Naive thymus-derived CD4-positive, alpha-beta T cell (primary cell): Measurements from ENCODE around the gene SRR. TPM values are rescaled to one million over a fixed set of nuclear protein-coding genes. Genes with fewer than 3 reads are reported as not detected.
A peak's percentile ranks its signal among the peaks of the same experiment; 100 is the strongest.

Experiments
- ATAC-seq: fragments of 150-1000 bp; cut with Tn5 transposase; 2 replicates; pipeline ENCODE4 v1.10.0; 2021; ENCODE audit warnings: mild to moderate bottlenecking, moderate library complexity
- CTCF ChIA-PET: fragments of 350-600 bp; sonication (Branson Sonifier 250); formaldehyde crosslinking; loops from one replicate; lab custom pipeline; 2021; ENCODE audit warnings: antibody characterized with exemption; lab: Charles Lee
- POLR2A ChIA-PET: fragments of 350-600 bp; sonication (Branson Sonifier 250); formaldehyde crosslinking; loops from one replicate; lab custom pipeline; 2021; ENCODE audit warnings: antibody characterized with exemption, inconsistent platforms; lab: Charles Lee
- DNase-seq, 9 donors: peaks; one replicate each; pipeline versions ENCODE4 v3.0.0 to v3.0.0-alpha.2; 2020 to 2022; ENCODE audit warnings: mixed read lengths in 1 of 9
- H3K27ac ChIP-seq: one replicate; pipeline ENCODE4 v1.7.0; 2013; ENCODE audit warnings: mild to moderate bottlenecking, low read depth, low read length, moderate library complexity
- H3K27me3 ChIP-seq, 2 donors: one replicate each; pipeline ENCODE4 v1.7.0; 2013; ENCODE audit warnings: low read length in 2 of 2, mild to moderate bottlenecking in 2 of 2, moderate library complexity in 2 of 2; ENCODE audit not compliant: control insufficient read depth in 2 of 2, insufficient read depth in 2 of 2
- H3K36me3 ChIP-seq, 3 experiments: 1 replicate in 2 of 3; 2 replicates in 1 of 3; pipeline ENCODE4 v1.7.0; 2013; ENCODE audit warnings: low read length in 3 of 3, mild to moderate bottlenecking in 3 of 3, moderate library complexity in 1 of 3; ENCODE audit not compliant: insufficient read depth in 3 of 3, control insufficient read depth in 2 of 3
- H3K4me1 ChIP-seq, 2 donors: one replicate each; pipeline ENCODE4 v1.7.0; 2013; ENCODE audit warnings: low read length in 2 of 2, mild to moderate bottlenecking in 2 of 2, moderate library complexity in 1 of 2; ENCODE audit not compliant: control insufficient read depth in 2 of 2, insufficient read depth in 2 of 2
- H3K4me3 ChIP-seq: 2 replicates; pipeline ENCODE4 v1.7.0; 2013; ENCODE audit warnings: mild to moderate bottlenecking, low read length
- H3K9me3 ChIP-seq, 3 experiments: 1 replicate in 2 of 3; 2 replicates in 1 of 3; pipeline ENCODE4 v1.7.0; 2013; ENCODE audit warnings: low read length in 3 of 3; ENCODE audit not compliant: control insufficient read depth in 2 of 3
- H3K27ac Mint-ChIP-seq, 9 donors: one replicate each; pipeline ENCODE4 v1.8.0; 2020 to 2022; ENCODE audit warnings: mixed read lengths in 9 of 9, mild to moderate bottlenecking in 8 of 9, moderate library complexity in 5 of 9, inconsistent platforms in 2 of 9
- H3K27me3 Mint-ChIP-seq, 5 donors: one replicate each; pipeline ENCODE4 v1.8.0; 2021 to 2022; ENCODE audit warnings: mixed read lengths in 5 of 5, mild to moderate bottlenecking in 1 of 5
- H3K36me3 Mint-ChIP-seq, 5 donors: one replicate each; pipeline ENCODE4 v1.8.0; 2020 to 2022; ENCODE audit warnings: mixed read lengths in 5 of 5, mild to moderate bottlenecking in 3 of 5, inconsistent platforms in 1 of 5
- H3K4me1 Mint-ChIP-seq, 7 donors: one replicate each; pipeline ENCODE4 v1.8.0; 2020 to 2022; ENCODE audit warnings: mixed read lengths in 7 of 7, mild to moderate bottlenecking in 3 of 7, inconsistent platforms in 1 of 7
- H3K4me3 Mint-ChIP-seq, 10 donors: one replicate each; pipeline ENCODE4 v1.8.0; 2020 to 2022; ENCODE audit warnings: mild to moderate bottlenecking in 10 of 10, mixed read lengths in 10 of 10, moderate library complexity in 6 of 10, inconsistent platforms in 2 of 10
- H3K9me3 Mint-ChIP-seq, 11 donors: one replicate each; pipeline ENCODE4 v1.8.0; 2020 to 2022; ENCODE audit warnings: mixed read lengths in 11 of 11, mild to moderate bottlenecking in 4 of 11, inconsistent platforms in 1 of 11, moderate library complexity in 1 of 11
- intact Hi-C, 2 donors: fragments of 100-400 bp; cut with micrococcal nuclease; formaldehyde crosslinking; loops; one replicate each; pipeline ENCODE4 v1.15.1; 2023
- polyA plus RNA-seq, 2 donors: library from polyadenylated mRNA; unstranded; fragments of 300-500 nt; fragmentation: Illumina TruSeq; gene quantifications; one replicate each; pipeline ENCODE4 v1.2.3, GENCODE V29; 2021
- total RNA-seq, 6 experiments: library from RNA in 5 of 6; stranded (reverse) in 5 of 6; gene quantifications; 1 replicate in 5 of 6; 2 replicates in 1 of 6; pipeline ENCODE4 v1.2.3 and lab custom pipeline; 2021 to 2026

SRR gene
- total and polyA plus RNA-seq, 7 experiments from 2014 or later, result 3.1 to 16.0 (median 8.3) TPM

DNA sequence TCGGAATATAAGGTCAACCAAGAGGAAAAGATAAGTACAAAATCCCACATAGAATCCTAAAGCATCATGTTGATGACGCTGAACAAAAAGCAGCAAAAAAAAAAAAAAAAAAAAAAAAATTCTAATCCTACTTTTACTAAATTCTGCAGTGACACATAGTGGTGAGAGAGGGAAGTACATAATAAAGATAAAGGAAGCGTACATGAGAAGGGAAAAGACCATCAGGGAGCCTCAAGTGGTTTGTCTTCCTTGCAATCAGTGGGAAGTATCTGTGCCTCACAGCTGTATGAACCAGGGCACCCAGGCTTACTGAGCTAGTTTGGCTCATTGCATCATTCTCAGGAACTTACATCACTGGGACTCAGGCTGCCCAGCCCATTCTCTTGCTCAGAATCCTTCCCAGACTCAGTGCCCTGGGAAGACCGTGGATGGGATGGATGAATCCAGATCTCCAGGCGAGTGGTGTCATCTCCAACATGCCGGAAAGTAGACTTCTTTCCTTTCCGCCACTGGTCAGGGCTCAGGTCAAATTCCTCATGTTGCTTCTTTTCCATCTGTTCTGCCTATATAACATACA, 21.4 kb upstream of the SRR start:
- POLR2A ChIA-PET, result interaction anchor here (0.6 to 4.9 kb wide), 12 partner anchors 15 to 614 kb away, joined by 3 to 30 read pairs (median 7); partner anchors contain the start of genes HIC1, SMG6 and SRR
- H3K27me3 ChIP-seq, result no peaks in the 10 kb centered on the region
- Mint-ChIP-seq H3K4me1 (peaks cover 21 to 58% (median 35%) of the 10 kb centered on the region in 7 donors), H3K36me3 (peaks cover 8 to 51% (median 37%) of the 10 kb centered on the region in 5 donors), H3K9me3 (no peaks in the 10 kb centered on the region), H3K27ac (peak overlapping the region; percentile 44 to 89 (median 72)), H3K27me3 (no peaks in the 10 kb centered on the region), H3K4me3 (peak overlapping the region in 3 of 10 donors; percentile 12 to 64 (median 28))
- DNase-seq (peak in 7 of 9 donors; percentile 37 to 68 (median 58)), ATAC-seq (peak; percentile 76)
- peaks cover 11 to 54% (median 15%) of the 10 kb centered on the region in 3 experiments for H3K36me3 ChIP-seq
- CTCF ChIA-PET, result interaction anchor here (0.6 to 6.4 kb wide), 9 partner anchors 10 to 397 kb away, joined by 3 to 90 read pairs (median 8); partner anchors contain the start of gene HIC1
- no peak overlapping the region for H3K27ac ChIP-seq
- peaks cover 0 to 24% of the 10 kb centered on the region in 2 donors for H3K4me1 ChIP-seq
- H3K9me3 ChIP-seq, result no peaks in the 10 kb centered on the region
- intact Hi-C loops, result loop anchor here (1.0 kb wide), 6 partner anchors 16 to 228 kb away; partner anchors contain the start of gene HIC1 (in 1 of the 2)
- H3K4me3 ChIP-seq, result no peak overlapping the region

DNA sequence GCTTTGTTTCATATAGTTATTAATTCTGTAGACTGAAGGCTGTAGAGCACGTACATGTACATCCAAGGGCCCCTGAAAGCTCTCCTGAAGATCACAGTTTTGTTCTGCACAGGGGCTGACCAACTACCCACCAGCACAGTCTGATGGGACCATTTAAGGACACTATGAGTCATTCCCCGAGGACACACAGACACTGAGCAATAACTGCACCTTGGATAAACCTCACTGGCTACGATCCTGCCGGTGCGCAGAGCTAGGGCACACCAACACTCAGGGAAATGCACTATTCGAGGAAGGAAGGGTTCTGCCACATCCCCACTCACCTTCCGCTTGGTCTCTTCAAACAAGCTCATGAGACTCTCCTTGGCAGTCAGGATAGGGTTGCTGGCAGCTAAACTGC, 20.4 kb upstream of the SRR start:
- peaks cover 0 to 24% of the 10 kb centered on the region in 2 donors for H3K4me1 ChIP-seq
- H3K27me3 ChIP-seq, result no peaks in the 10 kb centered on the region
- Mint-ChIP-seq H3K27me3 (no peaks in the 10 kb centered on the region), H3K27ac (peak overlapping the region in 4 of 9 donors; percentile 28 to 69 (median 38)), H3K36me3 (peaks cover 8 to 55% (median 41%) of the 10 kb centered on the region in 5 donors), H3K4me3 (no peak overlapping the region), H3K4me1 (peaks cover 21 to 52% (median 35%) of the 10 kb centered on the region in 7 donors), H3K9me3 (no peaks in the 10 kb centered on the region)
- H3K9me3 ChIP-seq, result no peaks in the 10 kb centered on the region
- no peak for DNase-seq
- no peak overlapping the region for H3K27ac ChIP-seq
- ChIA-PET CTCF (interaction anchor here (0.5 to 6.4 kb wide), 15 partner anchors 9 to 229 kb away, joined by 3 to 90 read pairs (median 4); partner anchors contain the start of gene HIC1), POLR2A (interaction anchor here (0.7 to 4.9 kb wide), 9 partner anchors 16 to 1026 kb away, joined by 3 to 30 read pairs (median 7); partner anchors contain the start of genes HIC1, SMG6 and SRR)
- no peak for ATAC-seq
- H3K36me3 ChIP-seq, result peaks cover 11 to 62% (median 15%) of the 10 kb centered on the region in 3 experiments
- H3K4me3 ChIP-seq, result no peak overlapping the region
- intact Hi-C loops, result no loop called here

DNA sequence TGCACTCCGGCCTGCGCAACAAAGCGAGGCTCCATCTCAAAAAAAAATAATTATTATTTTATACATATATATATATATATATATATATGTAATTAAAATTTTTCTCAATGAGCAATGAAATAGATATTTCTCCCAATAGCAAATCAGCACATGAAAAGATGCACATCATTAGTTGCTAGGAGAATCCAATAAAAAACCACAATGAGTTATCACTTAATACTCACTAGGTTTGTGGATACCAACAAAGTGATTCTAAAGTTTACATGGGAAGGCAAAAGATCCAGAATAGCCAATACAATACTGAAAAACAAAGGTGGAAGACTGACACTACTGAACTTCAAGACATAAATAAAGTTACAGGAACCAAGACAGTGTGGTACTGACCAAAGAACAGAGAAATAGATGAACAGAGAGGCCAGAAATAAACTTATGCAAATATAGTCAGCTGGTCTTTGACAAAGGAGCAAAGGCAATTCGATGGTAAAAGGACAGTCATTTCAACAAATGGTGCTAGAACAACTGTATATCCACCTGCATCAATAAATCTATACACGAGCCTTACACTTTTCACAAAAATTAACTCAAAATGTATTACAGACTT, 13.8 kb upstream of the SRR start:
- DNase-seq (no peak), ATAC-seq (no peak)
- Histone ChIP-seq H3K4me3 (no peak overlapping the region), H3K27ac (no peak overlapping the region), H3K27me3 (no peaks in the 10 kb centered on the region), H3K4me1 (no peaks in the 10 kb centered on the region), H3K36me3 (peaks cover 6 to 79% (median 16%) of the 10 kb centered on the region in 3 experiments), H3K9me3 (no peaks in the 10 kb centered on the region)
- intact Hi-C loops, result no loop called here
- Mint-ChIP-seq H3K4me1 (peaks cover 3 to 20% (median 11%) of the 10 kb centered on the region in 7 donors), H3K4me3 (no peak overlapping the region), H3K27me3 (no peaks in the 10 kb centered on the region), H3K9me3 (no peaks in the 10 kb centered on the region), H3K27ac (peak overlapping the region in 1 of 9 donors; percentile 8), H3K36me3 (peaks cover 18 to 51% (median 41%) of the 10 kb centered on the region in 5 donors)
- ChIA-PET POLR2A (no interaction called here), CTCF (interaction anchor here (1.1 kb wide), 1 partner anchor 45 kb away, joined by 3 read pairs; no protein-coding TSS in a partner anchor)

DNA sequence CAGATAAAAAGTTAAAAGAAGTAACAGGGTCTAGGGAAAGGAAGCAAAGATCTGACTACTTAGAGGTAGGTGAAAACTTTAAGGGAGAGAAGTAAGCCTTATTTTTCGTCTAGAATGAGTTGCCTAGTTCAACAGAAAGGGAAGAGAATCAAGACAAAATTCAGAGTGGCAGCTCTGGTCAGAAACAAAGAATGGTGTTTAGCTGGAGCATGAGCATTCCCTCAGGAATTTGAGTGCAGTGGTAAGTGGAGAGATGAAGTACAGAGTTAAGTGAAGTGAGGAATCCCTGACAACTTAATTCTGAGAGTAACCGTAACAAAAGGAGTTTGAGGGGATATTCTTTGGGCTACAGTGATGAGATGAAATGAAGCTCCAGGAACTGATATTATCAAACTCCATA, 11.7 kb upstream of the SRR start:
- H3K9me3 Mint-ChIP-seq, result no peaks in the 10 kb centered on the region
- H3K27ac ChIP-seq, result no peak overlapping the region
- H3K36me3 Mint-ChIP-seq, result peaks cover 32 to 65% (median 53%) of the 10 kb centered on the region in 5 donors
- H3K4me1 Mint-ChIP-seq, result peaks cover 16 to 30% (median 28%) of the 10 kb centered on the region in 7 donors
- ChIA-PET POLR2A (interaction anchor here (0.7 to 1.2 kb wide), 2 partner anchors 10 to 11 kb away, joined by 3 to 5 read pairs; partner anchors contain the start of genes SMG6 and SRR), CTCF (interaction anchor here (1.0 to 1.5 kb wide), 2 partner anchors 9 to 47 kb away, joined by 5 to 8 read pairs; no protein-coding TSS in a partner anchor)
- H3K4me3 ChIP-seq, result no peak overlapping the region
- no peaks in the 10 kb centered on the region for H3K27me3 ChIP-seq
- DNase-seq (no peak), ATAC-seq (no peak)
- H3K36me3 ChIP-seq, result peaks cover 6 to 84% (median 25%) of the 10 kb centered on the region in 3 experiments
- intact Hi-C loops, result no loop called here
- no peaks in the 10 kb centered on the region for H3K4me1 ChIP-seq
- H3K27me3 Mint-ChIP-seq, result no peaks in the 10 kb centered on the region
- no peaks in the 10 kb centered on the region for H3K9me3 ChIP-seq
- peak overlapping the region in 3 of 9 donors; percentile 1 to 47 (median 3) for H3K27ac Mint-ChIP-seq
- H3K4me3 Mint-ChIP-seq, result no peak overlapping the region

DNA sequence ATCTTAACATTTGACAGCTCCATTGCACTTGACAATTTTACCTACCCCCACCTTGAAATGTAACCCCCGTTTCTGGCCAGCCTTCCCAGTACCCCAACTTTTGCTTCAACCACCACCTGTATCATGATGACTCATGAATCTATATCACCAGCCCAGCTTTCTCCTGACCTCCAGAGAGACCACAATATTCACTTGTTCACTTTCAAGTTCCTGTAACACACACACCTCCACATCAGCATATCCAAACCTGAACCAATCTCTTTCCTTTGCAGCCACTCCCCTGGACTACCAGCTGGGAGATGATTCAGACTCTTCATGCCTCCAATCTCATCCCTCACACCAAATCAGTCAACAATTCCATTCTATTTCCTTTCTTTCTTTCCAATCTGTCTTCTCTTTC, 8.2 kb upstream of the SRR start:
- Histone ChIP-seq H3K4me1 (no peaks in the 10 kb centered on the region), H3K4me3 (no peak overlapping the region), H3K27me3 (no peaks in the 10 kb centered on the region), H3K27ac (no peak overlapping the region), H3K9me3 (no peaks in the 10 kb centered on the region), H3K36me3 (peaks cover 11 to 85% (median 23%) of the 10 kb centered on the region in 3 experiments)
- CTCF ChIA-PET, result interaction anchor here (0.9 kb wide), 1 partner anchor 12 kb away, joined by 3 read pairs; no protein-coding TSS in a partner anchor
- H3K27me3 Mint-ChIP-seq, result no peaks in the 10 kb centered on the region
- ATAC-seq (no peak), DNase-seq (no peak)
- H3K36me3 Mint-ChIP-seq, result peaks cover 47 to 72% (median 52%) of the 10 kb centered on the region in 5 donors
- peaks cover 21 to 60% (median 53%) of the 10 kb centered on the region in 7 donors for H3K4me1 Mint-ChIP-seq
- POLR2A ChIA-PET, result no interaction called here
- peak overlapping the region in 6 of 9 donors; percentile 2 to 65 (median 38) for H3K27ac Mint-ChIP-seq
- intact Hi-C loops, result no loop called here
- peak overlapping the region in 2 of 10 donors; percentile 6 for H3K4me3 Mint-ChIP-seq
- H3K9me3 Mint-ChIP-seq, result no peaks in the 10 kb centered on the region

DNA sequence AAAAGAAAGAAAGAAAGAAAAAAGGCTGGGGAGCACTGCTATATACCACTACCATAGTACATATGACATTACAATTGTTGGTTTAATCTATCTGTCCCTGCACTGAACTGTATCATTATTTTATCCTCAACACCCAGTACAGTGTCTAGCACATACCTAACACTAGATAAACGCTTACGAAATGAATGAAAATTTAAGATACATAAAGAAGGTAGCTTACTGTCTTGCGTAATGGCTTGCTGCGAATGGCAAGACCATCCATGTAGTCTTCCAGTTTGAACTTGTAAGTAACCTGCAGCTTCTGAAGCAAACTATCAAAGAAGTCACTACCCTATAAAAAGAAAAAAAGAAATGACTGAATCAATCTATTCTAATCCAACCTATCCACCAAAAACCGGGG, 6.7 kb upstream of the SRR start:
- Mint-ChIP-seq H3K27ac (peak overlapping the region in 1 of 9 donors; percentile 16), H3K9me3 (no peaks in the 10 kb centered on the region), H3K27me3 (no peaks in the 10 kb centered on the region), H3K4me3 (no peak overlapping the region), H3K36me3 (peaks cover 40 to 62% (median 43%) of the 10 kb centered on the region in 5 donors), H3K4me1 (peaks cover 25 to 74% (median 64%) of the 10 kb centered on the region in 7 donors)
- ChIA-PET CTCF (interaction anchor here (1.7 kb wide), 1 partner anchor 239 kb away, joined by 4 read pairs; no protein-coding TSS in a partner anchor), POLR2A (interaction anchor here (0.7 kb wide), 2 partner anchors 34 to 77 kb away, joined by 3 read pairs; no protein-coding TSS in a partner anchor)
- Histone ChIP-seq H3K36me3 (peaks cover 11 to 72% (median 20%) of the 10 kb centered on the region in 3 experiments), H3K27me3 (no peaks in the 10 kb centered on the region), H3K4me1 (peaks cover under 1 to 4% of the 10 kb centered on the region in 2 donors), H3K27ac (no peak overlapping the region), H3K9me3 (no peaks in the 10 kb centered on the region), H3K4me3 (no peak overlapping the region)
- no peak for DNase-seq
- intact Hi-C loops, result no loop called here
- ATAC-seq, result no peak
